ENCODE data around the gene RNPEP. TPM values are rescaled to one million over a fixed set of nuclear protein-coding genes. Genes with fewer than 3 reads are reported as not detected.
"Not testable (repeated sequence)": the region's sequence is repeated elsewhere in the genome, so short reads cannot be mapped to it uniquely, and the experiment has no call there.

RNPEP gene
- total RNA-seq, 1 donor from 2014 or later = 75.8 TPM

DNA sequence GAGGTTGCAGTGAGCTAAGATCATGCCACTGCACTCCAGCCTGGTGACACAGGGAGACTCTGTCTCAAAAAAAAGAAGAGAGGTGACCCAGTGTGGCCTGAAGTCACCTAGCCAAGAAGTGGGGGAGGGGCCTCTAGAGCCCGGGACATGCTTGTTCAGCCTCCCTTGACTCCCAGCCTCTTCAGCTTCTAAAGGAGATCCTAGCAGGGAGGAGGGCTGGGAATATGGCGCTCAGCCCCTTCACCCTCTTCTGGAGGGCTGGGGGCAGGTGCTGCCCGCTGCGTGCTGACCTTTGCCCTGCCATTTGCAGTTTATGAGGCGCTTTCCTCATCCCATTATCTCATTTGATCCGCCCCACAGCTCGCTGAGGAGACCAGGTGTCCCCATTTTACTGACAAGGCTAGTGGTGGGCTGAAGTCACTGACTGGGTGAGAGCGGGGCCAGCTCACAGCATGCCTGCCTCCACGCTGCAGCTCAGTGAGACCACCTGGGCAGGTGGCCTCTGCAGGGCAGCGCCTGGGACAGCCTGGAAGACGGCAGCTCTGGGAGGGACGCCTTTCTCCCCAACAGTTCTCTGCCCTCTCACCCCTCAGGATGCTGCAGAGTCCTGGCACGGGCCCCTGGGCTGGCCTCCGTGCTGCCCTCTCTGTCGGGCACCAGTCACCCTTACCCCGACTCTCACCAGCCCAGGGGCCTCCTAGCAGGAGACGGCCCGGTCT is 35.5 kb downstream of the RNPEP start:
- no peak overlapping the region for H3K4me3 ChIP-seq (ENCODE audit: low read depth, low read length)
- no peaks in the 10 kb centered on the region for H3K27me3 ChIP-seq (ENCODE audit: control insufficient read depth, insufficient read depth, low read length)
- TF ChIP-seq, protein P1, sequence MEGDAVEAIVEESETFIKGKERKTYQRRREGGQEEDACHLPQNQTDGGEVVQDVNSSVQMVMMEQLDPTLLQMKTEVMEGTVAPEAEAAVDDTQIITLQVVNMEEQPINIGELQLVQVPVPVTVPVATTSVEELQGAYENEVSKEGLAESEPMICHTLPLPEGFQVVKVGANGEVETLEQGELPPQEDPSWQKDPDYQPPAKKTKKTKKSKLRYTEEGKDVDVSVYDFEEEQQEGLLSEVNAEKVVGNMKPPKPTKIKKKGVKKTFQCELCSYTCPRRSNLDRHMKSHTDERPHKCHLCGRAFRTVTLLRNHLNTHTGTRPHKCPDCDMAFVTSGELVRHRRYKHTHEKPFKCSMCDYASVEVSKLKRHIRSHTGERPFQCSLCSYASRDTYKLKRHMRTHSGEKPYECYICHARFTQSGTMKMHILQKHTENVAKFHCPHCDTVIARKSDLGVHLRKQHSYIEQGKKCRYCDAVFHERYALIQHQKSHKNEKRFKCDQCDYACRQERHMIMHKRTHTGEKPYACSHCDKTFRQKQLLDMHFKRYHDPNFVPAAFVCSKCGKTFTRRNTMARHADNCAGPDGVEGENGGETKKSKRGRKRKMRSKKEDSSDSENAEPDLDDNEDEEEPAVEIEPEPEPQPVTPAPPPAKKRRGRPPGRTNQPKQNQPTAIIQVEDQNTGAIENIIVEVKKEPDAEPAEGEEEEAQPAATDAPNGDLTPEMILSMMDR (IDR thresholded peaks at IDR 0.05; ENCODE audit: insufficient read depth, low read length, poor library complexity, severe bottlenecking) = no peak
- peaks cover 5% of the 10 kb centered on the region for H3K36me3 ChIP-seq (ENCODE audit: control insufficient read depth, insufficient read depth, low read length)
- DNase-seq (ENCODE audit: low read depth) = no peak

GRCh38 chr1:202018468-202019234 is 36.2 kb downstream of the RNPEP start:
- peak; percentile 67 for DNase-seq (ENCODE audit: low read depth)
- Histone ChIP-seq H3K4me3 (ENCODE audit: low read depth, low read length) (no peak overlapping the region), H3K27me3 (ENCODE audit: control insufficient read depth, insufficient read depth, low read length) (no peaks in the 10 kb centered on the region), H3K36me3 (ENCODE audit: control insufficient read depth, insufficient read depth, low read length) (peaks cover 4% of the 10 kb centered on the region)
- TF ChIP-seq, protein P1 (IDR thresholded peaks at IDR 0.05; ENCODE audit: insufficient read depth, low read length, poor library complexity, severe bottlenecking) = no peak

- not testable (repeated sequence) for H3K4me3 ChIP-seq (ENCODE audit: low read depth, low read length); H3K27me3 ChIP-seq (ENCODE audit: control insufficient read depth, insufficient read depth, low read length); H3K36me3 ChIP-seq (ENCODE audit: control insufficient read depth, insufficient read depth, low read length); DNase-seq (ENCODE audit: low read depth)
Observed at GRCh38 chr1:202019235-202019558, 36.7 kb downstream of the RNPEP start.

- TF ChIP-seq, protein P1 (IDR thresholded peaks at IDR 0.05; ENCODE audit: insufficient read depth, low read length, poor library complexity, severe bottlenecking) = no peak
- Histone ChIP-seq H3K27me3 (ENCODE audit: control insufficient read depth, insufficient read depth, low read length) (no peaks in the 10 kb centered on the region), H3K4me3 (ENCODE audit: low read depth, low read length) (no peak overlapping the region), H3K36me3 (ENCODE audit: control insufficient read depth, insufficient read depth, low read length) (no peaks in the 10 kb centered on the region)
- no peak for DNase-seq (ENCODE audit: low read depth)
Observed at GRCh38 chr1:202023001-202023433, 40.6 kb downstream of the RNPEP start.

GRCh38 chr1:202029171-202029665 is 46.8 kb downstream of the RNPEP start:
- TF ChIP-seq, protein P1 (IDR thresholded peaks at IDR 0.05; ENCODE audit: insufficient read depth, low read length, poor library complexity, severe bottlenecking) = no peak
- H3K36me3 ChIP-seq (ENCODE audit: control insufficient read depth, insufficient read depth, low read length) = no peaks in the 10 kb centered on the region
- no peak for DNase-seq (ENCODE audit: low read depth)
- no peak overlapping the region for H3K4me3 ChIP-seq (ENCODE audit: low read depth, low read length)
- no peaks in the 10 kb centered on the region for H3K27me3 ChIP-seq (ENCODE audit: control insufficient read depth, insufficient read depth, low read length)

DNA sequence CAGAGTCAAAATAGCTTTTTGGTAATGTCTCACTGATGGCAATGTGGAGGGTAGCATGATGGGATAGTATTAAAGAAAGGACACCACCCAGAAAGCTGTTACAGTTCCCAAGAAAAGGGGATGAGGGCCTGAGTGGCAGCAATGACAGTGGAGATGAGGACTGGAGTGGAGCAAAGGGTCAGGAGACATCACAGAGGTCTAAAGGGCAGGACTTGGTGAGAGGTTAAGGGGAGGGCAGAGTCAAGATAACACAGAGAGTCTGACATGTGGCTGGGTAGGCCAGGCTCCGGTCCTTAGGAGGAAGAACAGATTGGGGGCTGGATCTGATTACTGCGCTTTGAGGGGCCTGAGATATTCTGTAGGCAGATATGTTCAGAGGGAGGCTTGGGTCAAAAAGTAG is 47.3 kb downstream of the RNPEP start:
- no peak for DNase-seq (ENCODE audit: low read depth)
- TF ChIP-seq, protein P1 (IDR thresholded peaks at IDR 0.05; ENCODE audit: insufficient read depth, low read length, poor library complexity, severe bottlenecking) = no peak
- H3K36me3 ChIP-seq (ENCODE audit: control insufficient read depth, insufficient read depth, low read length) = no peaks in the 10 kb centered on the region
- H3K4me3 ChIP-seq (ENCODE audit: low read depth, low read length) = no peak overlapping the region
- no peaks in the 10 kb centered on the region for H3K27me3 ChIP-seq (ENCODE audit: control insufficient read depth, insufficient read depth, low read length)
